Glutamatergic neuron (in vitro differentiated cells): ENCODE results near the gene SLC6A17. TPM values are rescaled to one million over a fixed set of nuclear protein-coding genes. Genes with fewer than 3 reads are reported as not detected.

ENCODE experiments used
- DNase-seq: peaks from one replicate; pipeline ENCODE4 v3.0.0; 2022
- H3K27ac Mint-ChIP-seq: one replicate; pipeline ENCODE4 v1.8.0; 2020; ENCODE audit warnings: mild to moderate bottlenecking, mixed read lengths, inconsistent platforms; ENCODE audit not compliant: unreplicated experiment
- H3K27me3 Mint-ChIP-seq: one replicate; pipeline ENCODE4 v1.8.0; 2020; ENCODE audit warnings: mild to moderate bottlenecking, moderate library complexity, mixed read lengths, inconsistent platforms; ENCODE audit not compliant: unreplicated experiment
- H3K36me3 Mint-ChIP-seq: one replicate; pipeline ENCODE4 v1.8.0; 2020; ENCODE audit warnings: mild to moderate bottlenecking, mixed read lengths, inconsistent platforms; ENCODE audit not compliant: unreplicated experiment
- H3K4me1 Mint-ChIP-seq: one replicate; pipeline ENCODE4 v1.8.0; 2020; ENCODE audit warnings: mild to moderate bottlenecking, low read depth, mixed read lengths, inconsistent platforms; ENCODE audit not compliant: unreplicated experiment
- H3K4me3 Mint-ChIP-seq: one replicate; pipeline ENCODE4 v1.8.0; 2020; ENCODE audit warnings: mild to moderate bottlenecking, mixed read lengths, inconsistent platforms; ENCODE audit not compliant: unreplicated experiment
- H3K9me3 Mint-ChIP-seq: one replicate; pipeline ENCODE4 v1.8.0; 2020; ENCODE audit warnings: mild to moderate bottlenecking, moderate library complexity, mixed read lengths, inconsistent platforms; ENCODE audit not compliant: unreplicated experiment
- CTCF ChIP-seq: fragments of 200-600 bp; sonication (generic); IDR thresholded peaks from one replicate; pipeline ENCODE4 v1.5.0; 2021; ENCODE audit not compliant: partially characterized antibody, unreplicated experiment
- total RNA-seq: library from RNA; stranded (reverse); fragmentation: NEBNext Ultra II Directional; extraction: Animal tissue kit (Norgen Biotek cat#: 25700); gene quantifications from one replicate; pipeline ENCODE4 v1.2.1, GENCODE V29; 2021; ENCODE audit not compliant: unreplicated experiment

Gene SLC6A17
- total RNA-seq, 1 donor from 2014 or later: 6.4 TPM

DNA sequence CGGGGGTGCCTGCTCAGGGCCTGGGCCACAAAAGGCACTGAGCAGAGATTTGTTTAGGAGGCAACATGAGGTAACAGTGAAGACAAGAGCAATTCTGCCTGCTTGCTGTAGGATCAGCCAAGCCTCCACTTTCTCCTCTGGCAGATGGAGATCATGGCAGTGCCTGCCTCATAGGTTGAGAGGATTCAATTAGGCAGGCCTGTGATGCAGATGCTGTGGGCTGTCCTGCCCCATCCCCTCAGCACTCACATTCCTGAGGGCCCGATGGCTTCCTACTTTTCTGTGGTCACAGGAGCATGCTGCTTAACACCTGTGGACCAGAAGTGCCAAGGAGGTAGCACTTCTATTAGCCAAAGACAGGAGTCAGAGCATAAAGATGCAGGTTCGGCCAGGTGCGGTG is 39.2 kb upstream of the SLC6A17 start:
- no peak for TF ChIP-seq CTCF
- Mint-ChIP-seq H3K27me3 (peaks cover 11% of the 10 kb centered on the region), H3K36me3 (no peaks in the 10 kb centered on the region), H3K4me1 (peaks cover 14% of the 10 kb centered on the region), H3K4me3 (no peak overlapping the region), H3K9me3 (peaks cover 5% of the 10 kb centered on the region), H3K27ac (no peak overlapping the region)
- DNase-seq: no peak

DNA sequence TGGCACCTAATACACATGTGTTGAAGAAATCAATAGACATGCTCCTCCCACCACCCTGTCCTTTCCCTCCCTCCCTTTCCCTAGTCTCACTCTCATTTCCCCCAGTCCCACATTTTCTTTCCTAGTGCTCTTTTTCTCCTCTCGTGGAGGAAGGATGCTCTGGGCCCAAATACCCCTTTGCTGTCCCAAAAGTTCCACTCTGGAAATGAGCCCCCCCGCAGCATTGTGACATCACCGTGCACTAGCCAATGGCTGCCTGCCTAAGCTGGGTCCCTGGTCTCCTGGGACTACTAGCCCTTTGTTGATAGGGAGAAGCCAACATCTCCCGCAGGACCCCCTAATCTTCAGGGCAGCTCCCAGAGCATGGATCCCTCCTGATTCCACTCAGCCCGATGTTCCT is 38.2 kb upstream of the SLC6A17 start, which contains the start of gene UBL4B:
TSS of gene UBL4B (plus strand) at position 301 of the 400 bp plus-strand sequence. CDS start at position 393, 92 bp downstream.
- Mint-ChIP-seq H3K4me3 (no peak within 1 kb of the TSS), H3K27me3 (peaks cover 9% of the 10 kb centered on the region), H3K9me3 (peaks cover 7% of the 10 kb centered on the region), H3K36me3 (no peaks in the 10 kb centered on the region), H3K27ac (no peak within 1 kb of the TSS), H3K4me1 (peaks cover 17% of the 10 kb centered on the region)
- TF ChIP-seq CTCF: no peak
- DNase-seq: no peak

DNA sequence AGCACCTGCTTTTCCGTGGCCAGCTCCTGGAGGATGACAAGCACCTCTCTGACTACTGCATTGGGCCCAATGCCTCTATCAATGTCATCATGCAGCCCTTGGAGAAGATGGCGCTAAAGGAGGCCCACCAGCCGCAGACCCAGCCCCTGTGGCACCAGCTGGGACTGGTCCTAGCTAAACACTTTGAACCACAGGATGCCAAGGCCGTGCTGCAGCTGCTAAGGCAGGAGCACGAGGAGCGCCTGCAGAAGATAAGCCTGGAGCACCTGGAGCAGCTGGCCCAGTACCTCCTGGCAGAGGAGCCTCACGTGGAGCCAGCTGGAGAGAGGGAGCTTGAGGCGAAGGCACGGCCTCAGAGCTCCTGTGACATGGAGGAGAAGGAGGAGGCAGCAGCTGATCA is 37.6 kb upstream of the SLC6A17 start:
- H3K9me3 Mint-ChIP-seq: peaks cover 7% of the 10 kb centered on the region
- TF ChIP-seq CTCF: no peak
- no peak for DNase-seq
- no peak overlapping the region for H3K4me3 Mint-ChIP-seq
- no peak overlapping the region for H3K27ac Mint-ChIP-seq
- H3K36me3 Mint-ChIP-seq: no peaks in the 10 kb centered on the region
- H3K27me3 Mint-ChIP-seq: peaks cover 9% of the 10 kb centered on the region
- H3K4me1 Mint-ChIP-seq: peaks cover 17% of the 10 kb centered on the region

GRCh38 chr1:110113551-110113950 is 36.7 kb upstream of the SLC6A17 start:
- no peak for DNase-seq
- peaks cover 9% of the 10 kb centered on the region for H3K27me3 Mint-ChIP-seq
- TF ChIP-seq CTCF: no peak
- H3K4me3 Mint-ChIP-seq: no peak overlapping the region
- peaks cover 10% of the 10 kb centered on the region for H3K4me1 Mint-ChIP-seq
- H3K9me3 Mint-ChIP-seq: peaks cover 7% of the 10 kb centered on the region
- no peaks in the 10 kb centered on the region for H3K36me3 Mint-ChIP-seq
- no peak overlapping the region for H3K27ac Mint-ChIP-seq

- peaks cover 9% of the 10 kb centered on the region for H3K27me3 Mint-ChIP-seq
- H3K4me1 Mint-ChIP-seq: peaks cover 10% of the 10 kb centered on the region
- no peak for TF ChIP-seq CTCF
- H3K4me3 Mint-ChIP-seq: no peak overlapping the region
- no peak for DNase-seq
- no peaks in the 10 kb centered on the region for H3K36me3 Mint-ChIP-seq
- no peak overlapping the region for H3K27ac Mint-ChIP-seq
- peaks cover 7% of the 10 kb centered on the region for H3K9me3 Mint-ChIP-seq
Measured at GRCh38 chr1:110114173-110114572, 36.1 kb upstream of the SLC6A17 start.
